GM23248 (cell line): ENCODE measurements around the gene TRIM69.

Experiments
- EZH2 ChIP-seq: fragments of 200-600 bp; sonication (generic); IDR thresholded peaks from 2 replicates; pipeline ENCODE4 v1.6.1; 2018; ENCODE audit warnings: antibody characterized with exemption, mild to moderate bottlenecking; ENCODE audit not compliant: insufficient read depth, poor library complexity, severe bottlenecking
- EZH2phosphoT487 ChIP-seq: fragments of 200-600 bp; sonication (generic); IDR thresholded peaks from 2 replicates; pipeline ENCODE4 v1.6.1; 2018; ENCODE audit warnings: antibody characterized with exemption, moderate library complexity, mild to moderate bottlenecking, low read depth; ENCODE audit not compliant: insufficient read depth

DNA sequence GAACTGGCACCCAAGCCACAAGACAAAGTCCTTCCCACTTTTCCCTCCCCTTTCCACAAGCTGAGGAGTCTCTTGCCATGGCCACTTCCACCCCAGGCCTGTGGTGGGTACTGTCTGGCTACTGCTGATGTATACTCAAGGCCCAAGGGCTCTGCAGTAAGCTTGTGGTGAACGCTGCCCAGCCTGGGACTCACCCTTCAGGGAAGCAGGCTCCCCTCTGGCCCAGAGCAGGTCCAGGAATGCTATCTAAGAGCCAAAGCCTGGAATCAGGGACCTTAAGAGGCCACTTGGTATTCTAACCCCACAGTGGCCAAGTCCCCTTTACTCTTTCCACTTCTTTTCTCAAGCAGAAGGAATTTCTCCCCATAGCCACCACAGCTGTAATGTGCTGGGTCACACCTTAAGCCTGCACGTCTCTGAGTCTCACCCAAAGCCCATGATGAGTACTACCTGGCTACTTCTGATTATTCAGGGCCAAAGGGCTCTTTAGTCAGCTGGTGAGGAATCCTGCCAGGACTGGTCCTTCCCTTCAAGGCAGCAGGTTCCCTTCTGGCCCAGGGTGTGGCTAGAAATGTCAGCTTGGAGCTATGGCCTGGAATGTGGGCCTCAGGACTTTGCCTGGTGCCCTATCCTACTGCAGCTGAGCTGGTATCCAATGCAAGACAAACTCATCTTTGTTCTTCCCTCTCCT lies 29.2 kb upstream of the TRIM69 start:
- no peak for TF ChIP-seq EZH2phosphoT487
- no peak for TF ChIP-seq EZH2
